ENCODE measurements around the gene PCDHGA6. TPM values are rescaled to one million over a fixed set of nuclear protein-coding genes. Genes with fewer than 3 reads are reported as not detected.
"Not testable (repeated sequence)": the region's sequence is repeated elsewhere in the genome, so short reads cannot be mapped to it uniquely, and the experiment has no call there.

The PCDHGA6 gene
- total RNA-seq, 1 donor from 2014 or later: 0.21 TPM

DNA sequence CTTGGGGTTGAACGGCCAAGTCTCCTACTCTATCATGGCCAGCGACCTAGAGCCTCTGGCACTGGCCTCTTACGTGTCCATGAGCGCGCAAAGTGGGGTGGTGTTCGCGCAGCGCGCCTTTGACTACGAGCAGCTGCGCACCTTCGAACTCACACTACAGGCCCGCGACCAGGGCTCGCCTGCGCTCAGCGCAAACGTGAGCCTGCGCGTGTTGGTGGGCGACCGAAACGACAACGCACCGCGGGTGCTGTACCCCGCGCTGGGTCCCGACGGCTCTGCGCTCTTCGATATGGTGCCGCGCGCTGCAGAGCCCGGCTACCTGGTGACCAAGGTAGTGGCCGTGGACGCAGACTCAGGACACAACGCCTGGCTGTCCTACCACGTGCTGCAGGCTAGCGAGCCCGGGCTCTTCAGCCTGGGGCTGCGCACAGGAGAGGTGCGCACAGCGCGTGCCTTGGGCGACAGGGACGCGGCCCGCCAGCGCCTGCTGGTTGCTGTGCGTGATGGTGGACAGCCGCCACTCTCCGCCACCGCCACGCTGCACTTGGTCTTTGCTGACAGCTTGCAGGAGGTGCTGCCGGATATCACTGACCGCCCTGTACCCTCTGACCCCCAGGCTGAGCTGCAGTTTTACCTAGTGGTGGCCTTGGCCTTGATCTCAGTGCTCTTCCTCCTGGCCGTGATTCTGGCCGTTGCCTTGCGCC is 26.0 kb downstream of the PCDHGA6 start:
- TF ChIP-seq, protein P1, sequence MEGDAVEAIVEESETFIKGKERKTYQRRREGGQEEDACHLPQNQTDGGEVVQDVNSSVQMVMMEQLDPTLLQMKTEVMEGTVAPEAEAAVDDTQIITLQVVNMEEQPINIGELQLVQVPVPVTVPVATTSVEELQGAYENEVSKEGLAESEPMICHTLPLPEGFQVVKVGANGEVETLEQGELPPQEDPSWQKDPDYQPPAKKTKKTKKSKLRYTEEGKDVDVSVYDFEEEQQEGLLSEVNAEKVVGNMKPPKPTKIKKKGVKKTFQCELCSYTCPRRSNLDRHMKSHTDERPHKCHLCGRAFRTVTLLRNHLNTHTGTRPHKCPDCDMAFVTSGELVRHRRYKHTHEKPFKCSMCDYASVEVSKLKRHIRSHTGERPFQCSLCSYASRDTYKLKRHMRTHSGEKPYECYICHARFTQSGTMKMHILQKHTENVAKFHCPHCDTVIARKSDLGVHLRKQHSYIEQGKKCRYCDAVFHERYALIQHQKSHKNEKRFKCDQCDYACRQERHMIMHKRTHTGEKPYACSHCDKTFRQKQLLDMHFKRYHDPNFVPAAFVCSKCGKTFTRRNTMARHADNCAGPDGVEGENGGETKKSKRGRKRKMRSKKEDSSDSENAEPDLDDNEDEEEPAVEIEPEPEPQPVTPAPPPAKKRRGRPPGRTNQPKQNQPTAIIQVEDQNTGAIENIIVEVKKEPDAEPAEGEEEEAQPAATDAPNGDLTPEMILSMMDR (IDR thresholded peaks at IDR 0.05): no peak
- H3K4me1 Mint-ChIP-seq (ENCODE audit: unreplicated experiment): no peaks in the 10 kb centered on the region
- peaks cover 11% of the 10 kb centered on the region for H3K9me3 Mint-ChIP-seq (ENCODE audit: unreplicated experiment)
- H3K36me3 Mint-ChIP-seq (ENCODE audit: unreplicated experiment): peaks cover 4% of the 10 kb centered on the region
- H3K27ac Mint-ChIP-seq (ENCODE audit: unreplicated experiment): no peak overlapping the region
- DNase-seq (ENCODE audit: extremely low spot score, unreplicated experiment): no peak
- H3K27me3 Mint-ChIP-seq (ENCODE audit: unreplicated experiment): no peaks in the 10 kb centered on the region
- H3K4me3 Mint-ChIP-seq (ENCODE audit: unreplicated experiment): no peak overlapping the region

DNA sequence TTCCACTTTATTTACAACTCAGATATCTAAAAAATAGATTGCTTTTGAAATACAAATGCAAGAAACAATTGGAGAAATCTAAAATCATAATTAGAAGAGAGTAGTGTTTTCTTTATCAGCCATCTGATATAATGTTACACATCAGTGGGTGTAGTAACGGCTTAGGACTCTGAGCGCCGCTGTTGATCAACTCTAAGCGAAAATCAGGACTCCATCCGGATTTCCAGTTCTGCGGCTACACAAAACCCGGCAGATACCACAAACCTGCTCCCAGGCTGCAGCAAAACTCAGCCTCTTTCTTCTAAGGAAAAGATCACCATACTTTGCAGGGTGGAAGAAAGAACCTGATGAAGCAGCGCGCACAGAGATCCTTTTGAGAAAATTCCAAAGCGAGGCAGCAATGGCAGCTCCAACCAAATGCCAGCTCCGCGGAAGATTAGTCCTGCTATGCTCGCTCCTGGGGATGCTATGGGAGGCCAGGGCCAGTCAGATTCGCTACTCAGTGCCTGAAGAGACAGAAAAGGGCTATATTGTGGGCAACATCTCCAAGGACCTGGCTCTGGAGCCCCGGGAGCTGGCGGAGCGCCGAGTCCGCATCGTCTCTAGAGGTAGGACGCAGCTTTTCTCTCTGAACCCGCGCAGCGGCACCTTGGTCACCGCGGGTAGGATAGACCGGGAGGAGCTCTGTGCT is 29.0 kb downstream of the PCDHGA6 start, which contains the start of gene PCDHGA9:
TSS of gene PCDHGA9 (plus strand) at position 226 of the 691 bp plus-strand sequence. CDS start at position 401, 175 bp downstream.
- Mint-ChIP-seq H3K27ac (ENCODE audit: unreplicated experiment) (no peak within 1 kb of the TSS), H3K9me3 (ENCODE audit: unreplicated experiment) (peaks cover 11% of the 10 kb centered on the region)

DNA sequence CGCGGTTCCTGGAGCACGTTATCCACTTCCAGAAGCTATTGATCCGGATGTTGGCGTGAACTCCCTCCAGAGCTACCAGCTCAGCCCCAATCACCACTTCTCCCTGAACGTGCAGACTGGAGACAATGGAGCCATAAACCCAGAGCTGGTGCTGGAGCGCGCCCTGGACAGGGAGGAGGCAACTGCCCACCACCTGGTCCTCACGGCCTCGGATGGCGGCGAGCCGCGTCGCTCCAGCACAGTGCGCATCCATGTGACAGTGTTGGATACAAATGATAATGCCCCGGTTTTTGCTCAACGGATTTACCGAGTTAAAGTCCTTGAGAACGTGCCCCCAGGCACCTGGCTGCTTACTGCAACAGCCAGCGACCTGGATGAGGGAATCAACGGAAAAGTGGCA is 29.7 kb downstream of the PCDHGA6 start:
- H3K9me3 Mint-ChIP-seq (ENCODE audit: unreplicated experiment): peaks cover 14% of the 10 kb centered on the region

More for the DNA sequence above, 29.0 kb downstream of the PCDHGA6 start, which contains the start of gene PCDHGA9:
- Mint-ChIP-seq H3K36me3 (ENCODE audit: unreplicated experiment) (peaks cover 9% of the 10 kb centered on the region), H3K4me1 (ENCODE audit: unreplicated experiment) (peaks cover 2% of the 10 kb centered on the region), H3K4me3 (ENCODE audit: unreplicated experiment) (no peak within 1 kb of the TSS), H3K27me3 (ENCODE audit: unreplicated experiment) (no peaks in the 10 kb centered on the region)
- no peak for DNase-seq (ENCODE audit: extremely low spot score, unreplicated experiment)
- TF ChIP-seq, protein P1 (IDR thresholded peaks at IDR 0.05): peak; percentile 27

DNA sequence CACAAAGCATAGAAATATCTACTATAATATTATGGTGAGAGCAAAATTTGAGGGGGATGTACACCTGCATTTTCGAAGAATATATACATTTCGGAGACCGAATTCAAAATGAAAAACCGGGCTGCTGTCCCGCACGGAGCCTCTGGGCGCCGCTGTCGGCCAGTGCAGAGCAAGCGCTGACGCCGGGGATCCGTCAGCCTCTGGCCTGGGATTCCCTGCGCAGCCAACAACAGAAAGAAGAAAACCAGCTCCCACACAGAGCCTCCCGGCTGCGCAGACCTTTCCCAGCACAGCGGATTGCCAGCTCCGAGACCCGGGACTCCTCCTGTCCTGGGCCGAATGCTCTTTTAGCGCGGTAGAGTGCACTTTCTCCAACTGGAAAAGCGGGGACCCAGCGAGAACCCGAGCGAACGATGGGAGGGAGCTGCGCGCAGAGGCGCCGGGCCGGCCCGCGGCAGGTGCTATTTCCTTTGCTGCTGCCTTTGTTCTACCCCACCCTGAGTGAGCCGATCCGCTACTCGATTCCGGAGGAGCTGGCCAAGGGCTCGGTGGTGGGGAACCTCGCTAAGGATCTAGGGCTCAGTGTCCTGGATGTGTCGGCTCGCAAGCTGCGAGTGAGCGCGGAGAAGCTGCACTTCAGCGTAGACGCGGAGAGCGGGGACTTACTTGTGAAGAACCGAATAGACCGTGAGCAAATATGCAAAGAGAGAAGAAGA is 34.3 kb downstream of the PCDHGA6 start, which contains the start of gene PCDHGB6:
TSS of gene PCDHGB6 (plus strand) at position 232 of the 716 bp plus-strand sequence. CDS start at position 414, 182 bp downstream.
- peaks cover 23% of the 10 kb centered on the region for H3K4me1 Mint-ChIP-seq (ENCODE audit: unreplicated experiment)

More for the DNA sequence above, 29.7 kb downstream of the PCDHGA6 start:
- TF ChIP-seq, protein P1 (IDR thresholded peaks at IDR 0.05): no peak
- no peak for DNase-seq (ENCODE audit: extremely low spot score, unreplicated experiment)
- no peak overlapping the region for H3K27ac Mint-ChIP-seq (ENCODE audit: unreplicated experiment)
- no peak overlapping the region for H3K4me3 Mint-ChIP-seq (ENCODE audit: unreplicated experiment)
- H3K27me3 Mint-ChIP-seq (ENCODE audit: unreplicated experiment): no peaks in the 10 kb centered on the region
- peaks cover 15% of the 10 kb centered on the region for H3K36me3 Mint-ChIP-seq (ENCODE audit: unreplicated experiment)
- peaks cover 7% of the 10 kb centered on the region for H3K4me1 Mint-ChIP-seq (ENCODE audit: unreplicated experiment)

More for the DNA sequence above, 34.3 kb downstream of the PCDHGA6 start, which contains the start of gene PCDHGB6:
- TF ChIP-seq, protein P1 (IDR thresholded peaks at IDR 0.05): peak; percentile 89
- peaks cover 13% of the 10 kb centered on the region for H3K9me3 Mint-ChIP-seq (ENCODE audit: unreplicated experiment)
- peak within 1 kb of the TSS; percentile 97 for H3K27ac Mint-ChIP-seq (ENCODE audit: unreplicated experiment)
- DNase-seq (ENCODE audit: extremely low spot score, unreplicated experiment): peak; percentile 92
- H3K4me3 Mint-ChIP-seq (ENCODE audit: unreplicated experiment): peak within 1 kb of the TSS; percentile 86
- H3K27me3 Mint-ChIP-seq (ENCODE audit: unreplicated experiment): not testable (repeated sequence)
- H3K36me3 Mint-ChIP-seq (ENCODE audit: unreplicated experiment): peaks cover 37% of the 10 kb centered on the region

All from osteocyte (in vitro differentiated cells).